Prostate gland (tissue), 2 donors: ENCODE data around the gene CBFA2T3. TPM values are rescaled to one million over a fixed set of nuclear protein-coding genes. Genes with fewer than 3 reads are reported as not detected.

Experiments used
- DNase-seq: peaks from one replicate; pipeline ENCODE4 v3.0.0-alpha.2; 2019; ENCODE audit warnings: low spot score
- H3K27ac ChIP-seq, 2 donors: fragments of 200-600 bp; sonication (generic); 2 replicates each; pipeline ENCODE4 v1.5.1; 2017 to 2019
- H3K27me3 ChIP-seq: fragments of 200-600 bp; sonication (generic); replicated peaks from 2 replicates; pipeline ENCODE4 v1.5.1; 2019; ENCODE audit not compliant: insufficient read depth
- H3K36me3 ChIP-seq, 2 donors: fragments of 200-600 bp; sonication (generic); 1 replicate in 1 of 2; 2 replicates in 1 of 2; pipeline versions ENCODE4 v1.5.1 to v1.8.1; 2017 to 2019
- H3K4me1 ChIP-seq: fragments of 200-600 bp; sonication (generic); replicated peaks from 2 replicates; pipeline ENCODE4 v1.5.1; 2019
- H3K4me3 ChIP-seq, 2 donors: fragments of 200-600 bp; sonication (generic); 2 replicates each; pipeline ENCODE4 v1.5.1; 2017 to 2019
- H3K9me3 ChIP-seq: fragments of 200-600 bp; sonication (generic); 2 replicates; pipeline ENCODE4 v1.5.1; 2017
- CTCF ChIP-seq, 4 experiments: fragments of 200-600 bp in 2 of 4; fragments of 450-650 bp in 2 of 4; sonication (generic) in 2 of 4; IDR thresholded peaks; 1 replicate in 3 of 4; 2 replicates in 1 of 4; pipeline ENCODE4 v1.5.1; 2016 to 2019; ENCODE audit warnings: antibody characterized with exemption in 4 of 4, mild to moderate bottlenecking in 2 of 4, moderate library complexity in 2 of 4
- POLR2A ChIP-seq: fragments of 450-650 bp; IDR thresholded peaks from one replicate; pipeline ENCODE4 v1.6.1; 2016; ENCODE audit warnings: antibody characterized with exemption, mild to moderate bottlenecking
- POLR2AphosphoS5 ChIP-seq: sonication (generic); formaldehyde crosslinking; IDR thresholded peaks from one replicate; pipeline ENCODE4 v1.6.1; 2017; ENCODE audit warnings: antibody characterized with exemption
- WGBS: methylation state at CpG from one replicate; pipeline ENCODE4 v1.1.5; 2018; 5-methylcytosine and 5-hydroxymethylcytosine counted together
- intact Hi-C: fragments of 100-400 bp; cut with DNase I; formaldehyde crosslinking; loops from one replicate; pipeline ENCODE4 v1.14.2; 2022
- total RNA-seq, 2 donors: library from RNA; depleted of rRNA; stranded (reverse); fragments of >200 nt; gene quantifications; one replicate each; pipeline ENCODE4 v1.1.0, GENCODE V29; 2016

The CBFA2T3 gene
- total RNA-seq, 2 donors from 2014 or later, result 4.5 to 8.7 TPM

- TF ChIP-seq CTCF (IDR thresholded peaks at IDR 0.05) (no peak), POLR2A (no peak), POLR2AphosphoS5 (no peak)
- intact Hi-C loops, result no loop called here
- no peak overlapping the region for H3K4me3 ChIP-seq
- H3K27ac ChIP-seq, result no peak overlapping the region
- no peak for DNase-seq
- H3K4me1 ChIP-seq, result no peaks in the 10 kb centered on the region
- H3K27me3 ChIP-seq, result peaks cover 4% of the 10 kb centered on the region
- H3K36me3 ChIP-seq, result no peaks in the 10 kb centered on the region
- H3K9me3 ChIP-seq, result no peaks in the 10 kb centered on the region
- WGBS, result 64% methylated on average over 19 of the region's 19 CpGs
Observed at GRCh38 chr16:89014403-89015230, 37.6 kb upstream of the CBFA2T3 start.

- H3K27ac ChIP-seq, result no peak overlapping the region
- no peaks in the 10 kb centered on the region for H3K36me3 ChIP-seq
- H3K9me3 ChIP-seq, result no peaks in the 10 kb centered on the region
- H3K27me3 ChIP-seq, result peaks cover 4% of the 10 kb centered on the region
- WGBS, result 61% methylated on average over 25 of the region's 25 CpGs
- no peak for DNase-seq
- no peak overlapping the region for H3K4me3 ChIP-seq
- intact Hi-C loops, result no loop called here
- no peaks in the 10 kb centered on the region for H3K4me1 ChIP-seq
- TF ChIP-seq CTCF (IDR thresholded peaks at IDR 0.05) (no peak), POLR2A (no peak), POLR2AphosphoS5 (no peak)
Observed at GRCh38 chr16:89013692-89014402, 36.8 kb upstream of the CBFA2T3 start.

GRCh38 chr16:89013111-89013510, 36.1 kb upstream of the CBFA2T3 start:
- 75% methylated on average over 6 of the region's 6 CpGs for WGBS
- no peak for DNase-seq
- no peak overlapping the region for H3K4me3 ChIP-seq
- no peaks in the 10 kb centered on the region for H3K36me3 ChIP-seq
- no peaks in the 10 kb centered on the region for H3K4me1 ChIP-seq
- intact Hi-C loops, result no loop called here
- TF ChIP-seq POLR2A, result no peak
- no peak for TF ChIP-seq POLR2AphosphoS5
- TF ChIP-seq CTCF (IDR thresholded peaks at IDR 0.05), result no peak
- H3K27ac ChIP-seq, result no peak overlapping the region
- H3K9me3 ChIP-seq, result no peaks in the 10 kb centered on the region
- peaks cover 4% of the 10 kb centered on the region for H3K27me3 ChIP-seq

GRCh38 chr16:89012622-89012995, 35.6 kb upstream of the CBFA2T3 start:
- no peak for TF ChIP-seq POLR2A
- TF ChIP-seq POLR2AphosphoS5, result no peak
- TF ChIP-seq CTCF (IDR thresholded peaks at IDR 0.05), result no peak
- DNase-seq, result no peak
- Histone ChIP-seq H3K4me3 (no peak overlapping the region), H3K4me1 (no peaks in the 10 kb centered on the region), H3K27me3 (peaks cover 4% of the 10 kb centered on the region), H3K27ac (no peak overlapping the region), H3K36me3 (no peaks in the 10 kb centered on the region), H3K9me3 (no peaks in the 10 kb centered on the region)
- intact Hi-C loops, result no loop called here
- WGBS, result 76% methylated on average over 2 of the region's 2 CpGs
